Spleen (tissue), 7 donors: ENCODE results near the gene JAM3.

Source experiments
- POLR2AphosphoS5 ChIP-seq, 3 donors: sonication (generic); formaldehyde crosslinking; IDR thresholded peaks; one replicate each; pipeline ENCODE4 v1.5.1; 2017; ENCODE audit warnings: antibody characterized with exemption in 3 of 3
- TF ChIP-seq, protein P1 (sequence below), 11 experiments: fragments of 200-600 bp in 7 of 11; fragments of 450-650 bp in 4 of 11; sonication (generic) in 4 of 11; IDR thresholded peaks in 8 of 11; conservative IDR thresholded peaks in 3 of 11; 1 replicate in 7 of 11; 2 replicates in 4 of 11; pipeline versions ENCODE4 v1.4.0 to v1.8.0; 2016 to 2021; ENCODE audit warnings: antibody characterized with exemption in 11 of 11, inconsistent platforms in 4 of 11, mild to moderate bottlenecking in 1 of 11
- donor health status: DM: no; HTN: no; CAD: no; lungs with moderate emphysema.
- donor health status: DM: no; HTN: no; CAD: no.
- donor health status: DM: no; HTN: no; CAD: no.

DNA sequence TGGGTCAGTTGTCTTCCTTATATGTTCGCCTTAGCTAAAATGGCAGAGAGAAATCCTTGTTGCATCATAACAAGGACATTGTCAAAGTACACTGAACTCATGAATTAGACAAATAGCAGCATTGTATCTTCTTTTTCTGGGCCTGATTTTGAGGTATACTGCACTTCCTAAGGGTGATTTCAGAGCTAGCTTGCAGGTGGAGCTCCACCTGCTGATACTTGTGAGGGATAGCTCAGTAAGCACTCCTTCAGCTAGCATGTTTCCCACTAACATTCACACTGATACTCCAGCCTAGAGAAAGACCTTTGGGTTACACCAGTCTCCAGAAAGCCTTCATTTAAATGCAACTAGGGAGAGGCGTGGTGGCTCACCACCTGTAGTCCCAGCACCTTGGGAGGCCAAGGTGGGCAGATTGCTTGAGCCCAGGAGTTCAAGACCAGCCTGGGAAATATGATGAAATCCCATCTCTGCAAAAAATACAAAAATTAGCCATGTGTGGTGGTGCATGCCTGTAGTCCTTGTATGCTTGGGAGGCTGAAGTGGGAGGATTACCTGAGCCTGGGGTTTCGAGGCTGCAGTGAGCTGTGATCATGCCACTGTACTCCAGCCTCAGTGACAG, 29.8 kb downstream of the JAM3 start:
- TF ChIP-seq, protein P1, sequence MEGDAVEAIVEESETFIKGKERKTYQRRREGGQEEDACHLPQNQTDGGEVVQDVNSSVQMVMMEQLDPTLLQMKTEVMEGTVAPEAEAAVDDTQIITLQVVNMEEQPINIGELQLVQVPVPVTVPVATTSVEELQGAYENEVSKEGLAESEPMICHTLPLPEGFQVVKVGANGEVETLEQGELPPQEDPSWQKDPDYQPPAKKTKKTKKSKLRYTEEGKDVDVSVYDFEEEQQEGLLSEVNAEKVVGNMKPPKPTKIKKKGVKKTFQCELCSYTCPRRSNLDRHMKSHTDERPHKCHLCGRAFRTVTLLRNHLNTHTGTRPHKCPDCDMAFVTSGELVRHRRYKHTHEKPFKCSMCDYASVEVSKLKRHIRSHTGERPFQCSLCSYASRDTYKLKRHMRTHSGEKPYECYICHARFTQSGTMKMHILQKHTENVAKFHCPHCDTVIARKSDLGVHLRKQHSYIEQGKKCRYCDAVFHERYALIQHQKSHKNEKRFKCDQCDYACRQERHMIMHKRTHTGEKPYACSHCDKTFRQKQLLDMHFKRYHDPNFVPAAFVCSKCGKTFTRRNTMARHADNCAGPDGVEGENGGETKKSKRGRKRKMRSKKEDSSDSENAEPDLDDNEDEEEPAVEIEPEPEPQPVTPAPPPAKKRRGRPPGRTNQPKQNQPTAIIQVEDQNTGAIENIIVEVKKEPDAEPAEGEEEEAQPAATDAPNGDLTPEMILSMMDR (IDR thresholded peaks at IDR 0.05 in 8 of 11, conservative IDR thresholded peaks at IDR 0.05 in 3 of 11): peak in 5 of 11 experiments; percentile 18 to 36 (median 30)
- no peak for TF ChIP-seq POLR2AphosphoS5 (IDR thresholded peaks at IDR 0.05)
